Fibroblast of pulmonary artery (primary cell): ENCODE results near the gene SYS1.

Experiments used
- DNase-seq: peaks from one replicate; pipeline ENCODE4 v3.0.0-alpha.2; 2010; ENCODE audit warnings: low read depth
- H3K4me3 ChIP-seq: replicated peaks from 2 replicates; pipeline ENCODE4 v1.5.1; 2011; ENCODE audit warnings: low read depth, mild to moderate bottlenecking, control low read depth, low read length, moderate library complexity
- CTCF ChIP-seq: IDR thresholded peaks from 2 replicates; pipeline ENCODE4 v1.5.1; 2011; ENCODE audit warnings: mild to moderate bottlenecking, control low read depth, low read length, inconsistent platforms; ENCODE audit errors: missing control alignments

The SYS1 gene

DNA sequence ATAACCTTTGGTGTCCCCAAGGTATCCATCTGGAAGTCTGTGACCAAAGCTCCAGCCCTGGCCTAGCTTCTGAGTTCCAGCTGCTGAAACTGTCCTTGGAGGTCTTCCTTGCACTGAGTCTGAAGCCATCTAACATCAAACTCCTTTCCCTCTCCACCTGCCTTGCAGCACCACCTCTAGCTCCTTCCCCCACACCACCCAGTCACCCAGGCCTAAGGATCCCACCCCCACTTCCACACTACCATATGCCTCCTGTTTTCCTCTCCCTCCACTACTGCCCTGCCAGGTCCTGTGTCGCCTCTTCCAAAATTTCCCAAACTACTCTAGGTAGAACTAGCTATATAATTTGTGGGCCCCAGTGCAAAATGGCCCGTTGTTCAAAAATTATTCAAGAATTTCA lies 44.0 kb upstream of the SYS1 start:
- DNase-seq, result no peak
- no peak for TF ChIP-seq CTCF
- no peak overlapping the region for H3K4me3 ChIP-seq

GRCh38 chr20:45320948-45321595 lies 41.9 kb upstream of the SYS1 start:
- H3K4me3 ChIP-seq, result no peak overlapping the region
- TF ChIP-seq CTCF, result no peak
- no peak for DNase-seq

DNA sequence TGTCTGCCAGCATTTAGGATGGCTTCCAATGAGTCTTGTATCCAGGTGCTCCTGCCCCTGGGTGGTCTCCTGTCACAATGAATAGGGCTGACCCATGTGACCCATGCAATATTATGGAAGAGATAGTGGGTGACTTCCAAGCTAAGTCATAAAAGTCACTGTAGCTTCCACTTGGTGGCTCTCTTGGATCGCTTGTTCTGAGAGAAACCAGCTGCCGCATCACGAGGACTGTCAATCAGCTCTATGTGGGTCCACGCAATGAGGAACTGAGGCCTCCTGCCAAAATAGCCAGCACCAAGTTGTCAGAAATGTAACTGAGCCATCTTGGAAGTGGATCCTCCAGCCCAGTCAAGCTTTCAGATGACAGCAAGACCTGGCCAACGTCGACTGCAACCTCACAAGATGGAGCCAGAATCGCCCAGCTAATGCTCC lies 40.0 kb upstream of the SYS1 start:
- peak; percentile 2 for TF ChIP-seq CTCF
- peak; percentile 63 for DNase-seq
- H3K4me3 ChIP-seq, result no peak overlapping the region

- no peak overlapping the region for H3K4me3 ChIP-seq
- DNase-seq, result no peak
- no peak for TF ChIP-seq CTCF
Observed at GRCh38 chr20:45323731-45324130, 39.2 kb upstream of the SYS1 start.

GRCh38 chr20:45325371-45325770 lies 37.6 kb upstream of the SYS1 start:
- no peak for DNase-seq
- H3K4me3 ChIP-seq, result no peak overlapping the region
- no peak for TF ChIP-seq CTCF

DNA sequence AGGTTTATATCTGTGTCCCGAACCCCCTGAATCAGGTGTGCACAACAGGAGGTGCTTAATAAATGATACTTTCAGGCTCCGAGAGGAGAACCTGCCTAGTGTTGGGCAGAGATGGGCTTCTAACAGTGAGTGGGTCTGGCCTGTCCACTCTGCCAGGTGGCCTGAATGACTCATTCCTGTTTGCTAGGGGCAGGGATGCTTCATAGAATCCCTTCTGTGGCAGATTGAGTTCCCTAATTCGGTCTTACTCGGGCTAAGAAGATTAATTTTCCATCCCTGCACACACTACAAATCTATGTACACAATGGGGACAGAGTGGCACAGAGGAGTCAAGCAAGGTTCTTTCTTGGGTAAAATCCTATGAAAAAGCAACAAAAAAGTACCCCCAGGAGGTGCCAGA lies 34.5 kb upstream of the SYS1 start:
- no peak for TF ChIP-seq CTCF
- no peak for DNase-seq
- H3K4me3 ChIP-seq, result no peak overlapping the region
